Erythroblast (primary cell): ENCODE results near the gene WSCD1.

ENCODE experiments used
- GATA1 ChIP-seq: IDR thresholded peaks from 2 replicates; pipeline ENCODE4 v1.6.1; 2011; ENCODE audit warnings: low read depth, mild to moderate bottlenecking, control low read depth, low read length, moderate library complexity
- POLR2A ChIP-seq: IDR thresholded peaks from 2 replicates; pipeline ENCODE4 v1.6.1; 2011; ENCODE audit warnings: mild to moderate bottlenecking, low read length

DNA sequence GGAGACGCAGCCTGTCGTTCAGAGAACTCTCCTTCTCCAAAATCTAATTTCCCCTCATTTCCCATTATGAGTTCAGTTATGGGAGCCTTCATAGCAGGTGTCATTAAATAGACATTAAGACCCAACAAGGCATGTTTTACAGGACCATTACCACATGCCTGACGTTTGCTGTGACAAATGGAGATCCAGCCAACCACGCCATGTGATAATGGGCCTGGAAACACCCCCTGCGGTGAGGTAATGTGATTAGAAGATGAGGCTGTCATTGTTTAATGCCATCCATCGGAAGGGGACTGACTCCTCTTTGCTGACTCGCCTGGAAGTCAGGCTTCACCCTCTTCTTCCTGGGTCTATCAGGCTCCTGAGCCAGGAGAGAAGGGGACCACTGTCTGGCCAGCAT lies 76.9 kb downstream of the WSCD1 start:
- TF ChIP-seq GATA1 (no peak), POLR2A (no peak)
